ENCODE measurements around the gene NNT. TPM values are rescaled to one million over a fixed set of nuclear protein-coding genes. Genes with fewer than 3 reads are reported as not detected.

Gene NNT
- total and polyA plus RNA-seq, 2 of the 13 experiments (the other 11 are each of a cell fraction or from before 2014, with no cell fraction given) = 21.1 to 58.0 TPM

GRCh38 chr5:43602461-43603343, at the start of gene NNT (continued):
- peak; percentile 35; the same call in 1 of the 2 replicates for TF ChIP-seq AHR (CRISPR knock-in tag; IDR thresholded peaks at IDR 0.05)
- TF ChIP-seq TOPORS (CRISPR knock-in tag; IDR thresholded peaks at IDR 0.05) = no peak; the same call in 1 of the 2 replicates
- no peak for TF ChIP-seq IKZF1 (IDR thresholded peaks at IDR 0.05)
- TF ChIP-seq THYN1 (CRISPR knock-in tag; IDR thresholded peaks at IDR 0.05; ENCODE audit: borderline replicate concordance, low read depth) = no peak
- TF ChIP-seq ZNF256 (CRISPR knock-in tag; conservative IDR thresholded peaks at IDR 0.05) = no peak
- TF ChIP-seq ZFP36 (IDR thresholded peaks at IDR 0.05; ENCODE audit: borderline replicate concordance, low read depth, low read length, partially characterized antibody) = no peak
- no peak for TF ChIP-seq SP140L (CRISPR knock-in tag; IDR thresholded peaks at IDR 0.05; ENCODE audit: borderline replicate concordance)
- no peak for TF ChIP-seq NFATC3 (CRISPR knock-in tag; IDR thresholded peaks at IDR 0.05)
- TF ChIP-seq ZNF703 (CRISPR knock-in tag; IDR thresholded peaks at IDR 0.05; ENCODE audit: borderline replicate concordance) = peak; percentile 31; the same call in 1 of the 2 replicates
- no peak for TF ChIP-seq ZNF317 (CRISPR knock-in tag; IDR thresholded peaks at IDR 0.05)
- TF ChIP-seq NR2F2 (IDR thresholded peaks at IDR 0.05; ENCODE audit: borderline replicate concordance, low read depth) = no peak
- TF ChIP-seq SRSF9 (IDR thresholded peaks at IDR 0.05; ENCODE audit: borderline replicate concordance, insufficient read depth, low read depth, low read length, poor library complexity, severe bottlenecking) = no peak
- TF ChIP-seq PLRG1 (conservative IDR thresholded peaks at IDR 0.05) = no peak
- no peak for TF ChIP-seq FOXP1 (IDR thresholded peaks at IDR 0.05)
- no peak for TF ChIP-seq FOXP1 (CRISPR knock-in tag; IDR thresholded peaks at IDR 0.05)
- no peak for TF ChIP-seq CEBPZ (IDR thresholded peaks at IDR 0.05; ENCODE audit: low read length)
- TF ChIP-seq ZFP36L1 (CRISPR knock-in tag; IDR thresholded peaks at IDR 0.05) = no peak
- TF ChIP-seq MEF2D (CRISPR knock-in tag; IDR thresholded peaks at IDR 0.05) = no peak; the same call in 1 of the 2 replicates
- TF ChIP-seq ZNF792 (CRISPR knock-in tag; IDR thresholded peaks at IDR 0.05) = peak; percentile 54; the same call in 1 of the 2 replicates
- TF ChIP-seq HCFC1 (IDR thresholded peaks at IDR 0.05; ENCODE audit: low read depth, low read length) = no peak
- no peak for TF ChIP-seq IKZF5 (CRISPR knock-in tag; IDR thresholded peaks at IDR 0.05)
- TF ChIP-seq CBX2 (IDR thresholded peaks at IDR 0.05; ENCODE audit: low read depth, low read length) = no peak
- TF ChIP-seq CBX2 (CRISPR knock-in tag; IDR thresholded peaks at IDR 0.05; ENCODE audit: low read depth) = no peak
- TF ChIP-seq ZNF652 (CRISPR knock-in tag; IDR thresholded peaks at IDR 0.05; ENCODE audit: borderline replicate concordance, low read depth) = no peak
- TF ChIP-seq ZBTB21 (CRISPR knock-in tag; IDR thresholded peaks at IDR 0.05) = no peak
- TF ChIP-seq ZNF18 (CRISPR knock-in tag; IDR thresholded peaks at IDR 0.05; ENCODE audit: insufficient replicate concordance) = no peak

Measured in HepG2 (cell line).